Activated CD4-positive, alpha-beta T cell treated with anti-CD3 and anti-CD28 coated beads for 4 hours (primary cell): ENCODE data around the gene RNU2-63P.
"Not testable (repeated sequence)": the region's sequence is repeated elsewhere in the genome, so short reads cannot be mapped to it uniquely, and the experiment has no call there.

Source experiments
- DNase-seq, 2 donors: peaks; one replicate each; pipeline ENCODE4 v3.0.0-alpha.2; 2020

Gene RNU2-63P

DNA sequence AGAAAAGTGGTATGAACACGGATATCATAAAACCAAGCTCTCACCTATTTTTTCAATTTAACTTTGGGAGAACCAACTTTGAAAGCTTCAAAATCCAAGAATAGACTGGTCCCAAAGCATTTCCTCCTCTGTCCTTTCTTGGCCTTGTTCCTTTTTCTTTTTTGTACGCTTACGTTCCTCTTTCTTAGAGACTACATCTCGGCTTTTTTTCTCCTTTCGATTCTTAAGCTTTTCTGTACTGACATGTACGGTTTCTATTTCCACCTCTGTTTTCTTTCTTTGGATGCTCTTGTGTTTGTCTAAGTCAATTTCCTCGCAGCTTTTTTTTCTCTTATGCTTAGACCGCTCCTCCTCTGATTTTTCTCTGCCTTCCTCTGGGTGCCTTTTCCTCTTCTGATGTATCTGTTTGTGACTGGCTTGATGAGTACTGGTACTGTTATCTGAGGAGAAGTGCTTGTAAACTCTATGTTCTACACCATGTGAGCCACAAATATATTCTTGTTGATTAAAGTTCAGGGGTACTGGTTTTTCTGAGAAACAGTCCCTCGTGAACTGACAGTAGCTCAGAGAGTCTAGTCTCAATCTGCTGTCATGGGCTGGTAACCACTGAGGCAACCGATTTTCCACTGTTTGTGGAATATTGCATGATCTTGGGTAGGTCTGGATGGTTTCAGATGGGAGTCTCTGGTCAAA is 11.5 kb upstream of the RNU2-63P start:
- no peak for DNase-seq

DNA sequence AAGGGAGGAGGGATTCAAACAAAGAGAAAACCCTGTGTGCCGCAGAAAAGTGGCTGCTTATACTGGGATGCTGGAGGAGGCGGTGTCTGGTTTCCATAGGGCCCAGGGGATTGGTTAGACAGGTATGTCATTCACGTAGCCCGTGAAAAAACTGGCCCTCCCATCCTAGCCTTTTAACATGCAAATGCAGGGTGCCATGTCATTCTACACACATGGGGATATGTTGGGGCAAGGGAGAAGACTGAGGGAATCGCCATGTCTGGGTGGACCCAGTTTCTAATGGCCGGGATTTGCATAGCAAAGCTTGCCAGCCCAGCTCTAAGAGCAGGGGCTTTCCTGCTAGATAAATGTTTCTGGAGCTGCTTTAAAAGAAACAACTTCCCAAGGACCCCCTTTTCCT is 8.2 kb upstream of the RNU2-63P start:
- no peak for DNase-seq

DNA sequence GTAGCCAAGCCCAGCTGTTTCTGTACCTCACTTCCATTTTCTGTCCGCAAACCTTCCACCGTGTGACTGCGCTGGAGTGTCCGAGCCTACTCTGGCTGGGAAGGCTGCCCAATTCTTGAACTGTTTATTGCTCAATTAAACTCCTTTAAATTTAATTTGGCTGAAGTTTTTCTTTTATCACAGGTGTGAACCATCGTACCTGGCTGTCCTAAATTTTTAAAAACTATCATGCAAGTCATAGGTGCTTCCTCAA is 6.2 kb upstream of the RNU2-63P start:
- no peak for DNase-seq

DNA sequence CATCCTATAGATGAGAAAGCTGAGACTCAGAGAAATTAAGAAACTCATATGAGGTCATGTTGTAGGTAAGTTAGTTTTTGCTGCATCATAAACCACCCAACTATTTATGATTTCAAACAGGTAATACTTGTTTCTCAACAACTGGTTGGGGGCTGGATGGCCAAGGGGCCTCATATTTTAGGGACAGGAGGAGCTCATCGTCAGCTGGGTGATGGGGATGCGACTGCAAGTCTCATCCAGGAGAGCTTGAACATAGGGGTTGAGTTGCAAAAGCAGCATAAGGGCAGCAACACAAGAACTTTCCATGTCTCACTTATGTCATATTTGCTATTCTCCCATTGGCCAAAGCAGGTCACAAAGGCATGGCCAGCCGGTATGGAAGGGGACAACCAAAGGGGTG is 3.6 kb upstream of the RNU2-63P start:
- DNase-seq: no peak

DNA sequence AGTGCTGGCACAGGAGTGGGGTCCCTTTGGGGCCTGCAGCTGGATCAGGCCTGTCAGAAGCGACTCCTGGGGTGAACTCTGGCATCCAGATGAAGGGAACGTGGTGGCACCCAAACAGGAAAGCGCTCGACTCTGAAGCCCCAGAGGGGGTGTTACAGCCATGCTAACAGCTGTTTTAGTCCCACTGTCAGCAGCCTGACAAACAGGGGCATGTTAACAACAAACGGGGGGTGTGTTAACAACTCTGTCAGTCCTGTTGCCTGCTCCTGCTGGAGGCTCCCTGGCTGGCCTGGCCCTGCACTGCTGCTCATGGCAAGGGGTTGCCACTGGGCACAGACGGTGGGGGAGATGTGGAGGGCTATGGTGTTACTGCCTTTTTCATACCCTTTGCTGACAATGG is 2.6 kb upstream of the RNU2-63P start:
- DNase-seq: no peak

DNA sequence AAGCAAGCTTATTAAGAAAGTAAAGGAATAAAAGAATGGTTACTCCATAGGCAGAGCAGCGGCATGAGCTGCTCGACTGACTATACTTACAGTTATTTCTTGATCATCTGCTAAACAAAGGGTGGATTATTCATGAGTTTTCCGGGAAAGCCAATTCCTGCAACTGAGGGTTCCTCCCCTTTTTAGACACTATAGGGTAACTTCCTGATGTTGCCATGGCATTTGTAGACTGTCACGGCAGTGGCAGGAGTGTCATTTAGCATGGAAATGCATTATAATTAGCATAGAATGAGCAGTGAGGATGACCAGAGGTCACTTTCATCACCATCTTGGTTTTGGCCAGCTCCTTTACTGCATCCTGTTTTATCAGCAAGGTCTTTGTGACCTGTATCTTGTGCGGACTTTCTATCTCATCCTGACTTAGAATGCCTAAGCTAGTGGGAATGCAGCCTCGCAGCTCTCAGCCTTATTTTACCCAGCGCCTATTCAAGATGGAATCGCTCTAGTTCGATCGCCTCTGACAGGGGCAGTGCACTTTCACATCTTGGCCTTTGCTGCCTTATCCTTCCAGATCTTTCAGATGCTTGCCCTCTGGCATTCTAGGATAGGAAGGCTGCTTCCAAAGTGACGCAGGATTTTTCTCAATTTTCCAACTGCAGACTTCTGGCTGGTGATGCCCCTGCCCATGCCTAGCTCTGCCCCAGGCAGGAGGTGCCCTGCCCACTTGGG is 1.9 kb upstream of the RNU2-63P start:
- not testable (repeated sequence) for DNase-seq

DNA sequence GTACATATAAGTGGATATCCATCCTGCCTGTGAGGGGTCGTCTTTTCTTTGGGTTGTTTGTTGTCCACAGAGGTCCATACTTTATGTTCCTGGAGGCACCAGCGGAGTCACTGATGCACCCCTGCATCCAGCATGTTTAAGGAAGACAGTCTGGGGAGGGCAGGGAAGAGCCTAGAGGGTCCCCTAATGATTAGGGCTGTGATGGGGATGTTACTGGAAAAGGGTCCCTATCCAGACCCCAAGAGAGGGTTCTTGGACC is 1.4 kb upstream of the RNU2-63P start:
- DNase-seq: not testable (repeated sequence)

DNA sequence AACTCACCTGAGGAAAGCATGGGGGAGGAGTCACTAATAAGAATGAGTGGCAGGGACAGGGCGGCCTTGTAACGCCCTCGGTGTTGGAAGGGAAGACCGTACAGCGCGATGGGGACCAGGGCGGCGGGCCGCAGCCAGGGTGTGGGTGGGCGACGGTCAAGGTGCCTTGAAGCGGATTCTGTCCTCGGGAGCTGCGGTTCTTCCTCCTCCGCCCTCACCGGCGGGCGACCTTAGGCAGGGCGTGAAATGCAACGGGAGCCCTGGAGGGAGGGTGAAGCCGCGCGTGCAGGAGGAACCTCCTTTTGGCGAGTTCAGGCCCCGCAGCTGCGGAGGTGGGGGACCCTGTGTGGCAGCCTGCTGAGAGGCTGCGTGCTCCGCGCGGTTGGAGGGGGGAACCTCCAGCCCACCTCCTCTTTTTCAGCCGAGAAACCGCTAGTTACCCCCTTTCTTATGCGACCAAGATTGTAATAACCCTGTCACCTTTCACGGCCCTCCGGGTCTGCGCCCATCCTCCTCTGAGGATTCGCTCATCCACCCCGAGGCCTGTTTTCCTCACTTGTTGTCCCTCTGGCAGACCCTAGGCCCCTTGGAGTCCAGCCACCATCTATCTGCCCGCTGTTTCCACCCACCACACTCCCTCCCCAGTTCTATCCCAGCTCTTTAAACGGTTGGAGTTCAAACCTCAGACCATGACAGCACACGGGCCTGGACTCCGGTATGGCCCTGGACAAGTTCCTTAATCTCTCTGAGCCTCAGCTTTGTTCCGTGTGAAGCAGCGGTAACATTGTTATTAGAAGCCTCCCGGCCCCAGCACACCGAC is 823 bp upstream of the RNU2-63P start:
- DNase-seq: no peak

DNA sequence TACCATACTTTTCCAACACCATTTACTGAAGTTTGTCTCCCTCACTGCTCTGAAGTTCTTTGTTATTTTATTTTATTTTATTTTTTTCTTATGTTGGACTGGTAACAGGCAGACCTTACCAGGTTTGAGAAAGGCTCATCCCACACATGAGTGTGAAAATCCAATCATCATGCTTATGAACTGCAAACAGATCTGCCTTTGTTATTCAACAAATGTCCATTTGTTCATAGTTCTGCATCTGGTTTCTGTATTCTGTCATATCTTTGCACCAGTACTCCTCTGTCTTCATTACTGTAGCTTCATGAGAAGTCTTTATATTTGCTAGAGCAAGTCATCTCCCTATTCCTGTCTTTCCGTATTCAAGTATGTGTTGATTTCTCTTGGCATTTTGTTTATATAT is 5.3 kb downstream of the RNU2-63P start:
- no peak for DNase-seq

DNA sequence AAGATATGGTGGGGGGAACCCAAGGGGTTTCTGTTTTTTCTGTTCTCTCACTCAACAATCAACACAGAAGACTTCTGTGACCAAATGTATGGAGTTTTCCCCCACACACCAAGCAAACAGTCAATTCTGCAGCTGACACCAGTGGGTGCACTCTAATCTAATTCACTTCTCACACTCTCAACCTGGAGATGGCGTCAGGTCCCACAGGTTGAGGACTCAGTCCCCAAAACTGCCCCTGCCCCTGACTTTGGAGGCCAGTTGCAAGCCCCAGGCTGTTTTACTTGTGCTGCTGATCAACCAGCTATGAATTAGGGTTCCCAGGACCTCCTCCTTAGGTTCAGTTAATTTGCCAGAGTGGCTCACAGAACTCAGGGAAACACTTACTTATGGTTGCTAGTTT is 6.2 kb downstream of the RNU2-63P start:
- no peak for DNase-seq

DNA sequence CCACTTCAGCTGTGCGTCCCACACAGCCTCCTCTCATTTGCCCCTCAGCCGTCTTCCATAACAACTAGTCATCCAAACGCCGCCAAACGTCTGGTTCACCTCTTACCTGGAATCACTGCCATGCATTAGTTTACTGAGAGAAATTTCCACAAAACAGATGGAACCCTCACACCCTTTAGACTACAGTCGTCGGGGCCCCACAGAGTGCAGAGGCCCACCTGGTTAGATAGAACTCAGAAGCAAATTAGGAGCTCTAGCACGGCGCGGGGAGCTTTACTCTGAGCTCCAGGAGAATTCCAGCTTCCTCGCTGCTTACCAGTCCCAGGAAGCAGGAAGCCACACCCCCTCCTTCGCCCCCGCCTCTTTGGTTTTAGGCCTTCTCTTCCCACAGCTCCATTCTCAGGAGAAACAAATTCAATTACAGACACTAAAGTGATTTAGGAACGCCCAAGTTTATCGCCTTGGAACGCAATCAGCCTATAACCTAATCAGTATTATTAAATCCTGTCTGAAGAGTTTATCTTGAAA is 9.4 kb downstream of the RNU2-63P start:
- DNase-seq: no peak

DNA sequence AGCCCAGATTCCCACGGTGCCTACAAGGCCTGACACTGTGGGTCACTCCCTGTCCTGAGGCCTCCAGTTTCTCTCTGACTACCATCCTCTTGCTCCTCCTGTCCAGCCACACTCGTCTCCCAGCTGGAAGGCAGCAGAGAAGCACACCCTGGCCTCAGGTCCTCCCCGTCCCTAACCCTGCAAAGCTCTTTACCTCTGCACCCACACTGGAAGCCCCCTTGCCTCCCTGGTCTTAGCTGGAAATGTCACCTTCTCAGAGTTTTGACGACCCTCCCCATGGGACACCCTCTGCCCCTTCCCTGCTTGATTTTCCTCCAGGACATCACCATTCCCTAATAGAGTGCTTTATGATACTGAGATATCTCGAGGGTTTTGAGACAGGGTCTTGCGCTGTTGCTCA is 10.6 kb downstream of the RNU2-63P start:
- no peak for DNase-seq

DNA sequence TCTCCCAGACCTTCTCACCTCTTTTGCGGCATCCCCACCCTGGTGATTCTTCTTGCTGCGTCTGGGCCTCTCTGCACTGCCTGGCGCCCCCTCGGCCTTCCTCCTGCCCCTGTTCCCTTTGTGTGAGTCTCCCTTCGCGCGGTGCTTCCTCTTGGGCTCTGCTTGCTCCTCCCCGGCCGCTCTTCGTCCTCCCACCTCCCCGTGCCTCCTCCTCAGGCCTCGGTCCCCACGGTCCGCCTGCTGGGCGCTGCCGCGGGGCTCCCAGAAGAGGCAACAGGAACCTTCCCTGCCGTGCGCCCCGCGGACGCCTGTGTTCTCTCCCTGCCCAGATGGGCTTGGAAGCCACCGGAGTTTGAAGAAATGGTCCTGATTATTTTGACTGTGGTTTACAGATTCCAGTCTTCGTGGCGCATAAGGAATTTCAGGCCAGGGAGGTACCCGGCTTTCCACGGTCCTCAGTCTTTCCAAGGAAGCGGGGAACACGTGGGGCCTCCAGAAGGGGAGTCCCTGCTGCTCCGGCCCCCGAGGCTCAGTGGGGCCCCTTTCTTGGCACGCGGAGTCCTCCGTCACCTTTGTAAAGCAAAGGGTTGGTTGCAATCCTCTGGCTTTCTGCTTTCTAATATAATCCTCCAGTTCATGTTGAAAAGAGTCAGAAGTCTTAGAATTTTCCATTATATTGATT is 13.1 kb downstream of the RNU2-63P start:
- DNase-seq: no peak

DNA sequence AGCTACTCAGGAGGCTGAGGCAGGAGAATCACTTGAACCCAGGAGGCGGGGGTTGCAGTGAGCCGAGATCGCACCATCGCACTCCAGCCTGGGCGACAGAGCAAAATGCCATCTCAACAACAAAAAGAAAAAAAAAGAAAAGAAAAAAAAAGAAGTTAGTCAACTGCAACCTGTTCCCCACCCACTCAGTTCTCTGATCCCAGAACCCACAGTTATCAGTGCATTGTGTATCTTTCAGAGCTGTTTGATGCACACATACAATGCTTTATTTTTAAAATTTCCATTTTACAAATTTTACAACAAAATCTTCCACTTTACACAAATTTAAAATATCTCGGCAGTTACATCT is 14.0 kb downstream of the RNU2-63P start:
- no peak for DNase-seq

DNA sequence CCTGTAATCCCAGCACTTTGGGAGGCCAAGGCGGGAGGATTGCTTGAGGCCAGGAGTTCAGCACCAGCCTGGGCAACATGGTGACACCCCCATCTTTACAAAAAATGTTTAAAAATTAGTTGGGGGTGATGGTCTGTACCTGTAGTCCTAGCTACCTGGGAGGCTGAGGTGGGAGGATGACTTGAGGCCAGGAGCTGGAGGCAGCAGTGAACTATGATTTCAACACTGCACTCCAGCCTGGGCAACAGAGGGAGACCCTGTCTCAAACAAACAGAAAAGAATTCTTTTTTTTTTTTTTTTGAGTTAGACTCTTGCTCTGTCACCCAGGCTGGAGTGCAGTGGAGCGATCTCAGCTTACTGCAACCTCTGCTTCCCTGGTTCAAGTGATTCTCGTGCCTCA is 15.9 kb downstream of the RNU2-63P start:
- DNase-seq: not testable (repeated sequence)

DNA sequence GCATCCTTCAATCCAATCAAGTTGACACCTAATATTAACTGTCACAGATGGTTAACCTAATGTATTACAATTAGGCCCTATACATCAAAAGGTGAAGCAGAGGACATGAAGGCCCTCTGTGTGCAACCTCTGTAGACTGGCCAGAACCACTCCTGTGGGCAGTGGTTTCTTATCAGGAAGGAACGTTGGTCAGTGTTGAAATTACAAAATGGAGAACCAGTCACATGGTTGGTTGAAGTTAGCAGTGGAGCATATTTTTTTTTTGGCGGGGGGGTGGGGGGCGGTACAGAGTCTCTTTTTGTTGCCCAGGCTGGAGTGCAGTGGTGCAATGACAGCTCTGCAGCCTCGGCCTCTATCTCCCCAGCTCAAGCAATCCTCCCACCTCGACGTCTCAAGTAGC is 19.8 kb downstream of the RNU2-63P start:
- DNase-seq: no peak

DNA sequence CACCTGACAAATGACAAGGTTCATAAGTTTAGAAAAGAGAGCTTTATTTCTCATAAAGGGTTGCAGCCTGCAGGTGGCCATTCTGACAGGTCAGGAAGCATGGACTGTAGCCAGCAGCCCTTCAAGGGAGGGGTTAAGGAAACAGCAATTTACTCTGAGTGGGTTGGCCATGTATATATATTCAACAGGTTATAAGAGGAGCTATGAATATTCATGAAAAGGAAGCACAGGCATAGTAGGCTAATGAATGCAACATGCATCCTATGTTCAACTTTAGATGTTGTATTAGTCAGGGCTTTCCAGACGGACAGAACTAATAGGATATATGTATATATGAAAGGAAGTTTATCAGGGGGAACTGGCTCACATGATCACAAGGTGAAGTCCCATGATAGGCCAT is 20.6 kb downstream of the RNU2-63P start:
- DNase-seq: no peak

DNA sequence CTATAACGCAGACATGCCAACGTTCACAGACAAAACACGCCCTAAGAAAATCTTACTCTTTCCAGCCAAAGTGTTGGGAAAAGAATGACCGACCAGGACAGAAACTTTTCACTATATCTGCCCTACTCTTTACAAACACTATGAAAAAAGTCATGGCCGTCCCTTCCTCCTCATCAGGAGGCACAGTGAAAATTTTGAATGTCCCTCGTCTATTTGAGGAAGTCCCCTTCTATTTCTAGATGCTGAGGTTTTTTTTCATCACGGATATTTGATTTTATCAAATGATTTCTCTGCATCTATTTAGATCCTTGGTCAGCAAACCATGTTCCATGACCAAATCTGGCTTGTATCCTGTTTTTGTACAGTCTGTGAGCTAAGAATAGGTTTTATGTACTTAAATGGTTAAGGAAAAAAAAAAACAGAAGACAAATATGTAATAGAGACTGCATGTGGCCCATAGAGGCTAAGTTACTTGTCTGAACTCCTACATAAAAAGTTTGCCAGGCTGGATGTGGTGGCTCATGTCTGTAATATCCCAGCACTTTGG is 22.0 kb downstream of the RNU2-63P start:
- DNase-seq: not testable (repeated sequence)

DNA sequence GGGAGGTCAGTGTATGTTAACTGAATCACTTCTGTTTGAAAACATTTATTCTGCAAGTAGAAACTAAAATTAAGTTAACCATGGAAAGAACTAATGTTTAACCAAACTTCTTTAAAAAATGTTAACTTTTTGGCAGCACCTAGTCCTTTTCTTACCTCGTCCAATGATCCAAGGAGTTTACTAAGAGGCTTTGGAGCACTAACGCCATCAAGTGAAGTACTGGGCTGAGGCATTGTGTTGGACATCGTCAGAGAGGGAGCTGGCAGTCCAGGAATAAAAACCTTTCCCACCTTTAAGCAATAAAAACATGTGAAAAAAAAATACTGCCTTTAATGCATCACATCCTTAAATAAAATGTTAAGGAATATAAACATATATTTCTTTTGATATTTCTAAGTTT is 23.8 kb downstream of the RNU2-63P start:
- not testable (repeated sequence) for DNase-seq

DNA sequence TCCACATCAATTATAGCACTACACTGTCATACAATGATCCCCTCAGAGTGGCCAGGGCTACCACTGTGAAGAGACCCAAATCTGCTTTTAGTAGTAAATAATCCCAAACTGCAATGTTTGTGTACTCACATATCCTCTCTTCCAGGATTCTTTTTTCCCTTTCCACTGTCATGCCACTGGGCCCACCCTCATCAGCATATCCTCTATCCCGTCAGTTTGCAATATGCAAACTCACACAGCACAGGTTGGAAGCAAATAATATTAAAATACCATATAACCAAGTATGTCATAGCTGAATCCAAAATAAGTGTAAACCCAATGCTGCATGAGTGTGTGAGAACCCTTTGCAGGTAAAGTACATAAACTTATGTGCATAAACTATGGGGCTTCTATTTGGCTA is 28.9 kb downstream of the RNU2-63P start:
- DNase-seq: not testable (repeated sequence)

DNA sequence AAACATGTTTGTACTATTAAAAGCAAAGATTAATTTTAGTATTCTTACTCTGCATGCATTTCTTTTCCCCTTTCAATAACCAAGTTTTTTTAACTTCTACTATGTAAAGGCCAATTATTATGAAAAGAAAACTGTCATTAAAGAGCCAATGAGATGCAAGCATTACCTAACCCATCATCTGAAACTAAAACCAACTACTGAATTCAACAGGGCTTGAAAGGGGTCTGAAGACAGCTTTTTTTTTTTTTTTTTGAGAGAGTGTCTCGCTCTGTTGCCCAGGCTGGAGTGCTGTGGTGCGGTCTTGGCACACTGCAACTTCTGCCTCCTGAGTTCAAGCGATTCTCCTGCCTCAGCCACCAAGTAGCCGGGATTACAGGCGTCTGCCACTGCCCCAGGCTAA is 30.4 kb downstream of the RNU2-63P start:
- DNase-seq: not testable (repeated sequence)

DNA sequence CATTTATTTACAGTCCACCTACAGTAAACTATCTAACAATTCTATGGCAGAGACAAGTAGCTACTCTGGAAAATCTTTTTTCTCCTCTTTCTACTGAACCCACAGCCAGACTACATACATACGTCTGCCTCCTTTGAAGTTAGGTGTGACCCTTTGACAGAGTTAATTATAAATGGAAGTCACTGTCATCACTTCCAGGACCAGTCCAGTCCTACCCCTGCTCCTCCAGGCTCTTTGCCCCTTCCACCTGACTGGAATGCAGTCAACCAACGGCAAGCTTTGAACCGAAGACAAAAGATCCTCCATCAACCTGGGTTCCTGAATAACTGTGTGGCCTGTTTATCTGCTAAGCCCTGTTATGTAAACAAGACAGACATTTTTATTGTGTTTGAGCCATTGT is 35.2 kb downstream of the RNU2-63P start:
- DNase-seq: not testable (repeated sequence)

DNA sequence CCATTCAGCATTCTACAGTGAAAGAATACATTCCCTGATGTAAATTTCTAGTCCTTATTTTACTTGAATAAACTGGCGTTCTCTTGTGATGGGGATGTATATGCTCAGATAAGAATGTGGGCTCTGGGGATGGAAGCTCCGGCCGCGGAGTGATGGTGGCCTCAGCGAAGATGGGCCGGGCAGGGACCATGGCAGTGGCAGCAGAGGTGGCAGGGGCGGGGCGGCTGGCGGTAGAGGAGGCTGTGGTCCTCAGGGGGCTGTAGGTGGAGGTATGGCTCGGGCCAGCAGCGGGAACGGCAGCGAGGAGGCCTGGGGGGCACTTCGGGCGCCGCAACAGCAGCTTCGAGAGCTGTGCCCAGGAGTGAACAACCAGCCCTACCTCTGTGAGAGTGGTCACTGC is 44.0 kb downstream of the RNU2-63P start:
- not testable (repeated sequence) for DNase-seq
